HEK293 (cell line): ENCODE data around the gene CDON.

Experiments used
- GLIS1 ChIP-seq: fragments of 450-650 bp; formaldehyde crosslinking; IDR thresholded peaks from 2 replicates; pipeline ENCODE4 v1.5.1; 2016; ENCODE audit warnings: missing biosample characterization, missing genetic modification characterization
- PATZ1 ChIP-seq: fragments of 450-650 bp; formaldehyde crosslinking; IDR thresholded peaks from 2 replicates; pipeline ENCODE4 v1.5.1; 2016; ENCODE audit warnings: missing biosample characterization, missing genetic modification characterization
- ZNF138 ChIP-seq: fragments of 450-650 bp; formaldehyde crosslinking; IDR thresholded peaks from 2 replicates; pipeline ENCODE4 v1.5.1; 2016; ENCODE audit warnings: missing biosample characterization, missing genetic modification characterization, borderline replicate concordance
- ZNF146 ChIP-seq: fragments of 450-650 bp; formaldehyde crosslinking; IDR thresholded peaks from 2 replicates; pipeline ENCODE4 v1.5.1; 2016; ENCODE audit warnings: missing biosample characterization, missing genetic modification characterization
- ZNF324 ChIP-seq: fragments of 450-650 bp; formaldehyde crosslinking; IDR thresholded peaks from 2 replicates; pipeline ENCODE4 v1.5.1; 2016; ENCODE audit warnings: missing biosample characterization, missing genetic modification characterization
- ZNF341 ChIP-seq: fragments of 450-650 bp; formaldehyde crosslinking; IDR thresholded peaks from 2 replicates; pipeline ENCODE4; 2016; ENCODE audit warnings: low read depth, missing biosample characterization, missing genetic modification characterization
- ZNF473 ChIP-seq: fragments of 450-650 bp; formaldehyde crosslinking; IDR thresholded peaks from 2 replicates; pipeline ENCODE4 v1.5.1; 2017; ENCODE audit warnings: missing biosample characterization, missing genetic modification characterization
- ZNF501 ChIP-seq: fragments of 450-650 bp; formaldehyde crosslinking; IDR thresholded peaks from 2 replicates; pipeline ENCODE4 v1.5.1; 2016; ENCODE audit warnings: missing biosample characterization, missing genetic modification characterization
- TF ChIP-seq, protein P1 (sequence below): fragments of 450-650 bp; formaldehyde crosslinking; IDR thresholded peaks from 2 replicates; pipeline ENCODE4 v1.5.1; 2016; ENCODE audit warnings: missing biosample characterization, missing genetic modification characterization
- TF ChIP-seq, protein P2 (sequence below): fragments of 450-650 bp; formaldehyde crosslinking; IDR thresholded peaks from 2 replicates; pipeline ENCODE4 v1.5.1; 2016; ENCODE audit warnings: missing biosample characterization, missing genetic modification characterization
- TF ChIP-seq, protein P3 (sequence below): fragments of 450-650 bp; formaldehyde crosslinking; IDR thresholded peaks from 2 replicates; pipeline ENCODE4 v1.5.1; 2017; ENCODE audit warnings: missing biosample characterization, missing genetic modification characterization
- TF ChIP-seq, protein P4 (sequence below): fragments of 450-650 bp; formaldehyde crosslinking; IDR thresholded peaks from 2 replicates; pipeline ENCODE4 v1.5.1; 2016; ENCODE audit warnings: missing biosample characterization, missing genetic modification characterization

GRCh38 chr11:125978181-125978716 is 84.4 kb downstream of the CDON start:
- TF ChIP-seq, protein P1, sequence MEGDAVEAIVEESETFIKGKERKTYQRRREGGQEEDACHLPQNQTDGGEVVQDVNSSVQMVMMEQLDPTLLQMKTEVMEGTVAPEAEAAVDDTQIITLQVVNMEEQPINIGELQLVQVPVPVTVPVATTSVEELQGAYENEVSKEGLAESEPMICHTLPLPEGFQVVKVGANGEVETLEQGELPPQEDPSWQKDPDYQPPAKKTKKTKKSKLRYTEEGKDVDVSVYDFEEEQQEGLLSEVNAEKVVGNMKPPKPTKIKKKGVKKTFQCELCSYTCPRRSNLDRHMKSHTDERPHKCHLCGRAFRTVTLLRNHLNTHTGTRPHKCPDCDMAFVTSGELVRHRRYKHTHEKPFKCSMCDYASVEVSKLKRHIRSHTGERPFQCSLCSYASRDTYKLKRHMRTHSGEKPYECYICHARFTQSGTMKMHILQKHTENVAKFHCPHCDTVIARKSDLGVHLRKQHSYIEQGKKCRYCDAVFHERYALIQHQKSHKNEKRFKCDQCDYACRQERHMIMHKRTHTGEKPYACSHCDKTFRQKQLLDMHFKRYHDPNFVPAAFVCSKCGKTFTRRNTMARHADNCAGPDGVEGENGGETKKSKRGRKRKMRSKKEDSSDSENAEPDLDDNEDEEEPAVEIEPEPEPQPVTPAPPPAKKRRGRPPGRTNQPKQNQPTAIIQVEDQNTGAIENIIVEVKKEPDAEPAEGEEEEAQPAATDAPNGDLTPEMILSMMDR (tag by site-specific recombination), result no peak
- TF ChIP-seq ZNF341 (tag by site-specific recombination), result no peak
- TF ChIP-seq ZNF138, result no peak
- TF ChIP-seq GLIS1 (tag by site-specific recombination), result no peak
- TF ChIP-seq, protein P2, sequence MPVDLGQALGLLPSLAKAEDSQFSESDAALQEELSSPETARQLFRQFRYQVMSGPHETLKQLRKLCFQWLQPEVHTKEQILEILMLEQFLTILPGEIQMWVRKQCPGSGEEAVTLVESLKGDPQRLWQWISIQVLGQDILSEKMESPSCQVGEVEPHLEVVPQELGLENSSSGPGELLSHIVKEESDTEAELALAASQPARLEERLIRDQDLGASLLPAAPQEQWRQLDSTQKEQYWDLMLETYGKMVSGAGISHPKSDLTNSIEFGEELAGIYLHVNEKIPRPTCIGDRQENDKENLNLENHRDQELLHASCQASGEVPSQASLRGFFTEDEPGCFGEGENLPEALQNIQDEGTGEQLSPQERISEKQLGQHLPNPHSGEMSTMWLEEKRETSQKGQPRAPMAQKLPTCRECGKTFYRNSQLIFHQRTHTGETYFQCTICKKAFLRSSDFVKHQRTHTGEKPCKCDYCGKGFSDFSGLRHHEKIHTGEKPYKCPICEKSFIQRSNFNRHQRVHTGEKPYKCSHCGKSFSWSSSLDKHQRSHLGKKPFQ (tag by site-specific recombination), result no peak
- TF ChIP-seq ZNF473, result no peak
- no peak for TF ChIP-seq ZNF324 (tag by site-specific recombination)
- TF ChIP-seq, protein P3, sequence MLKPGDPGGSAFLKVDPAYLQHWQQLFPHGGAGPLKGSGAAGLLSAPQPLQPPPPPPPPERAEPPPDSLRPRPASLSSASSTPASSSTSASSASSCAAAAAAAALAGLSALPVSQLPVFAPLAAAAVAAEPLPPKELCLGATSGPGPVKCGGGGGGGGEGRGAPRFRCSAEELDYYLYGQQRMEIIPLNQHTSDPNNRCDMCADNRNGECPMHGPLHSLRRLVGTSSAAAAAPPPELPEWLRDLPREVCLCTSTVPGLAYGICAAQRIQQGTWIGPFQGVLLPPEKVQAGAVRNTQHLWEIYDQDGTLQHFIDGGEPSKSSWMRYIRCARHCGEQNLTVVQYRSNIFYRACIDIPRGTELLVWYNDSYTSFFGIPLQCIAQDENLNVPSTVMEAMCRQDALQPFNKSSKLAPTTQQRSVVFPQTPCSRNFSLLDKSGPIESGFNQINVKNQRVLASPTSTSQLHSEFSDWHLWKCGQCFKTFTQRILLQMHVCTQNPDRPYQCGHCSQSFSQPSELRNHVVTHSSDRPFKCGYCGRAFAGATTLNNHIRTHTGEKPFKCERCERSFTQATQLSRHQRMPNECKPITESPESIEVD (tag by site-specific recombination), result no peak
- TF ChIP-seq PATZ1 (tag by site-specific recombination), result no peak
- TF ChIP-seq ZNF146, result no peak
- TF ChIP-seq ZNF501 (tag by site-specific recombination), result no peak
- TF ChIP-seq, protein P4, sequence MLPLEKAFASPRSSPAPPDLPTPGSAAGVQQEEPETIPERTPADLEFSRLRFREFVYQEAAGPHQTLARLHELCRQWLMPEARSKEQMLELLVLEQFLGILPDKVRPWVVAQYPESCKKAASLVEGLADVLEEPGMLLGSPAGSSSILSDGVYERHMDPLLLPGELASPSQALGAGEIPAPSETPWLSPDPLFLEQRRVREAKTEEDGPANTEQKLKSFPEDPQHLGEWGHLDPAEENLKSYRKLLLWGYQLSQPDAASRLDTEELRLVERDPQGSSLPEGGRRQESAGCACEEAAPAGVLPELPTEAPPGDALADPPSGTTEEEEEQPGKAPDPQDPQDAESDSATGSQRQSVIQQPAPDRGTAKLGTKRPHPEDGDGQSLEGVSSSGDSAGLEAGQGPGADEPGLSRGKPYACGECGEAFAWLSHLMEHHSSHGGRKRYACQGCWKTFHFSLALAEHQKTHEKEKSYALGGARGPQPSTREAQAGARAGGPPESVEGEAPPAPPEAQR, result no peak
